WTC11 (cell line): Measurements from ENCODE around the gene ACSBG1. TPM values are rescaled to one million over a fixed set of nuclear protein-coding genes. Genes with fewer than 3 reads are reported as not detected.

Experiments used
- ATAC-seq: fragments of 200-7000 bp; cut with Tn5 transposase; 2 replicates; pipeline ENCODE4 v1.10.0; 2021; ENCODE audit warnings: mild to moderate bottlenecking, moderate library complexity
- CTCF ChIA-PET: fragments of 300-600 bp; sonication (Branson Sonifier 250); formaldehyde crosslinking; loops from one replicate; lab custom pipeline; 2021; ENCODE audit warnings: antibody characterized with exemption; lab: Charles Lee
- POLR2A ChIA-PET: fragments of 350-600 bp; sonication (Branson Sonifier 250); formaldehyde crosslinking; loops from one replicate; lab custom pipeline; 2021; ENCODE audit warnings: antibody characterized with exemption; lab: Charles Lee
- DNase-seq: peaks from one replicate; pipeline ENCODE4 v3.0.0; 2021; ENCODE audit warnings: low spot score
- H3K27ac Mint-ChIP-seq: 2 replicates; pipeline ENCODE4 v1.8.0; 2021; ENCODE audit warnings: mixed read lengths
- H3K27me3 Mint-ChIP-seq: 2 replicates; pipeline ENCODE4 v1.8.0; 2021; ENCODE audit warnings: low read depth, mild to moderate bottlenecking, moderate library complexity, mixed read lengths
- H3K36me3 Mint-ChIP-seq: 2 replicates; pipeline ENCODE4 v1.8.0; 2021; ENCODE audit warnings: mixed read lengths
- H3K4me1 Mint-ChIP-seq: 2 replicates; pipeline ENCODE4 v1.8.0; 2022; ENCODE audit warnings: mixed read lengths
- H3K4me3 Mint-ChIP-seq: 2 replicates; pipeline ENCODE4 v1.8.0; 2021; ENCODE audit warnings: mild to moderate bottlenecking, moderate library complexity, mixed read lengths
- H3K9me3 Mint-ChIP-seq: 2 replicates; pipeline ENCODE4 v1.8.0; 2021; ENCODE audit warnings: mixed read lengths
- CDX4 ChIP-seq: fragments of 250-450 bp; sonication (Bioruptor Pico); IDR thresholded peaks from 2 replicates; pipeline ENCODE4 v1.9.0; 2021; ENCODE audit warnings: moderate library complexity, mild to moderate bottlenecking, inconsistent platforms, borderline replicate concordance
- FOXP1 ChIP-seq: sonication (generic); formaldehyde crosslinking; IDR thresholded peaks from 2 replicates; pipeline ENCODE4 v1.8.0; 2022; ENCODE audit warnings: missing genetic modification reagents, mild to moderate bottlenecking, moderate library complexity, borderline replicate concordance
- KAT7 ChIP-seq: sonication (generic); formaldehyde crosslinking; IDR thresholded peaks from 2 replicates; pipeline ENCODE4 v1.8.1; 2023; ENCODE audit warnings: missing genetic modification reagents, mild to moderate bottlenecking, borderline replicate concordance
- MAX ChIP-seq: sonication (generic); formaldehyde crosslinking; IDR thresholded peaks from 2 replicates; pipeline ENCODE4 v1.8.0; 2022; ENCODE audit warnings: mild to moderate bottlenecking, missing genetic modification reagents
- SOX15 ChIP-seq: fragments of 250-450 bp; sonication (Bioruptor Pico); IDR thresholded peaks from 2 replicates; pipeline ENCODE4 v1.9.0; 2021; ENCODE audit warnings: mild to moderate bottlenecking
- STAT6 ChIP-seq: sonication (generic); formaldehyde crosslinking; conservative IDR thresholded peaks from 2 replicates; pipeline ENCODE4 v1.8.1; 2023; ENCODE audit warnings: mild to moderate bottlenecking, low read depth, missing genetic modification reagents, moderate library complexity
- TEAD1 ChIP-seq: sonication (generic); formaldehyde crosslinking; IDR thresholded peaks from 2 replicates; pipeline ENCODE4 v1.8.0; 2022; ENCODE audit warnings: mild to moderate bottlenecking, missing genetic modification reagents
- USF2 ChIP-seq: sonication (generic); formaldehyde crosslinking; IDR thresholded peaks from 2 replicates; pipeline ENCODE4 v1.8.1; 2023; ENCODE audit warnings: mild to moderate bottlenecking, missing genetic modification reagents, moderate library complexity
- ZNF232 ChIP-seq: sonication (generic); formaldehyde crosslinking; IDR thresholded peaks from 2 replicates; pipeline ENCODE4 v1.8.0; 2022; ENCODE audit warnings: mild to moderate bottlenecking, missing genetic modification reagents
- ZNF263 ChIP-seq: sonication (generic); formaldehyde crosslinking; IDR thresholded peaks from 2 replicates; pipeline ENCODE4 v1.8.1; 2022; ENCODE audit warnings: low read depth, mild to moderate bottlenecking, moderate library complexity, missing genetic modification reagents
- ZNF416 ChIP-seq: fragments of 250-450 bp; sonication (Bioruptor Pico); IDR thresholded peaks from 2 replicates; pipeline ENCODE4 v1.9.0; 2021; ENCODE audit warnings: mild to moderate bottlenecking, inconsistent platforms
- ZNF425 ChIP-seq: fragments of 250-450 bp; sonication (Bioruptor Pico); conservative IDR thresholded peaks from 2 replicates; pipeline ENCODE4 v1.9.0; 2021; ENCODE audit warnings: mild to moderate bottlenecking
- ZNF512 ChIP-seq: sonication (generic); formaldehyde crosslinking; IDR thresholded peaks from 2 replicates; pipeline ENCODE4 v1.8.1; 2022; ENCODE audit warnings: missing genetic modification reagents, borderline replicate concordance
- ZNF532 ChIP-seq: fragments of 250-450 bp; sonication (Bioruptor Pico); IDR thresholded peaks from 2 replicates; pipeline ENCODE4 v1.9.0; 2021; ENCODE audit warnings: mild to moderate bottlenecking, borderline replicate concordance
- total RNA-seq: library from RNA; stranded (reverse); gene quantifications from 3 replicates; pipeline ENCODE4 v1.2.3, GENCODE V29; 2021
- TF ChIP-seq, protein P1 (sequence below): sonication (generic); formaldehyde crosslinking; IDR thresholded peaks from 2 replicates; pipeline ENCODE4 v1.8.1; 2022; ENCODE audit warnings: mild to moderate bottlenecking, moderate library complexity, missing genetic modification reagents
- TF ChIP-seq, protein P2 (sequence below): sonication (generic); formaldehyde crosslinking; IDR thresholded peaks from 2 replicates; pipeline ENCODE4 v1.8.0; 2022; ENCODE audit warnings: mild to moderate bottlenecking, missing genetic modification reagents

The ACSBG1 gene
- total RNA-seq, 1 experiment from 2014 or later = 5.8 TPM

DNA sequence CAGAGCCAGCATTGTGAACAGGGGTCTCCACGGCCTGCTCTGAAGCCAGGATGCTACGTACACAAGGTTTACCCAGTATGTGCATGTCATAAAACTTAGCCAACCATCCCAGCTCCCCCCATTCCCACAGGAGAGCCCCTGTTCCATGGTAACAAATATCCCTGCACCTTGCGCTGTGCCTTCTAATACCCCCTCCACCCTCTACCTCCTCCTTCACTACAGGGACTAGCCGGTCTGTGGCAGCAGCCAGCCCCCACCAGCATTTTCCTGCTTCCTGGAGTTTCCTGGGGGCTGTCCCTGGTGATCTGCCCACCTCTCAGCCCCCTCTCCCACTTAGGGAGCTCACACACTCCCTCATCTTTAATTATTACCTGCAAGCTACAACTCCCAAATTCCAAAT lies 20.4 kb downstream of the ACSBG1 start (continued):
- TF ChIP-seq, protein P1, sequence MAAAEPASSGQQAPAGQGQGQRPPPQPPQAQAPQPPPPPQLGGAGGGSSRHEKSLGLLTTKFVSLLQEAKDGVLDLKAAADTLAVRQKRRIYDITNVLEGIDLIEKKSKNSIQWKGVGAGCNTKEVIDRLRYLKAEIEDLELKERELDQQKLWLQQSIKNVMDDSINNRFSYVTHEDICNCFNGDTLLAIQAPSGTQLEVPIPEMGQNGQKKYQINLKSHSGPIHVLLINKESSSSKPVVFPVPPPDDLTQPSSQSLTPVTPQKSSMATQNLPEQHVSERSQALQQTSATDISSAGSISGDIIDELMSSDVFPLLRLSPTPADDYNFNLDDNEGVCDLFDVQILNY = no peak
- TF ChIP-seq USF2 = no peak
- no peak for TF ChIP-seq KAT7 (CRISPR knock-in tag)
- TF ChIP-seq MAX (CRISPR knock-in tag) = no peak
- TF ChIP-seq ZNF512 (CRISPR knock-in tag) = no peak
- TF ChIP-seq SOX15 (CRISPR knock-in tag) = no peak
- no peak for TF ChIP-seq ZNF263 (CRISPR knock-in tag)
- TF ChIP-seq ZNF425 (CRISPR knock-in tag) = no peak
- TF ChIP-seq, all 79 proteins: peak for 0

- Mint-ChIP-seq H3K4me3 (no peak overlapping the region), H3K9me3 (no peaks in the 10 kb centered on the region), H3K27me3 (no peaks in the 10 kb centered on the region), H3K36me3 (no peaks in the 10 kb centered on the region), H3K27ac (no peak overlapping the region), H3K4me1 (peaks cover 6% of the 10 kb centered on the region)
- ChIA-PET CTCF (interaction anchor here (1.6 kb wide), 1 partner anchor 213 kb away, joined by 3 read pairs; no protein-coding TSS in a partner anchor), POLR2A (no interaction called here)
- ATAC-seq (no peak), DNase-seq (no peak)
- TF ChIP-seq CDX4 (CRISPR knock-in tag) = no peak
- TF ChIP-seq, protein P2, sequence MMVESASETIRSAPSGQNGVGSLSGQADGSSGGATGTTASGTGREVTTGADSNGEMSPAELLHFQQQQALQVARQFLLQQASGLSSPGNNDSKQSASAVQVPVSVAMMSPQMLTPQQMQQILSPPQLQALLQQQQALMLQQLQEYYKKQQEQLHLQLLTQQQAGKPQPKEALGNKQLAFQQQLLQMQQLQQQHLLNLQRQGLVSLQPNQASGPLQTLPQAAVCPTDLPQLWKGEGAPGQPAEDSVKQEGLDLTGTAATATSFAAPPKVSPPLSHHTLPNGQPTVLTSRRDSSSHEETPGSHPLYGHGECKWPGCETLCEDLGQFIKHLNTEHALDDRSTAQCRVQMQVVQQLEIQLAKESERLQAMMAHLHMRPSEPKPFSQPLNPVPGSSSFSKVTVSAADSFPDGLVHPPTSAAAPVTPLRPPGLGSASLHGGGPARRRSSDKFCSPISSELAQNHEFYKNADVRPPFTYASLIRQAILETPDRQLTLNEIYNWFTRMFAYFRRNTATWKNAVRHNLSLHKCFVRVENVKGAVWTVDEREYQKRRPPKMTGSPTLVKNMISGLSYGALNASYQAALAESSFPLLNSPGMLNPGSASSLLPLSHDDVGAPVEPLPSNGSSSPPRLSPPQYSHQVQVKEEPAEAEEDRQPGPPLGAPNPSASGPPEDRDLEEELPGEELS (CRISPR knock-in tag) = no peak
- no peak for TF ChIP-seq KAT7 (CRISPR knock-in tag)
- no peak for TF ChIP-seq FOXP1 (CRISPR knock-in tag)
- TF ChIP-seq ZNF232 (CRISPR knock-in tag) = no peak
- TF ChIP-seq TEAD1 (CRISPR knock-in tag) = no peak
- TF ChIP-seq STAT6 (CRISPR knock-in tag) = no peak
- TF ChIP-seq ZNF512 (CRISPR knock-in tag) = no peak
- no peak for TF ChIP-seq ZNF416 (CRISPR knock-in tag)
- TF ChIP-seq ZNF532 (CRISPR knock-in tag) = no peak
Measured at GRCh38 chr15:78213425-78213750, 21.0 kb downstream of the ACSBG1 start.
